ENCODE data around the gene HIF3A.

GRCh38 chr19:46283771-46284170, 13.1 kb upstream of the HIF3A start:
- TF ChIP-seq CTCF (IDR thresholded peaks at IDR 0.05) (no peak), POLR2A (IDR thresholded peaks at IDR 0.05) (no peak), POLR2AphosphoS5 (IDR thresholded peaks at IDR 0.05; ENCODE audit: insufficient read depth in 1 of 2, low read depth in 1 of 2) (peak in 1 of 2 donors; percentile 86)
